ENCODE data around the gene LMX1A.

Gene LMX1A

DNA sequence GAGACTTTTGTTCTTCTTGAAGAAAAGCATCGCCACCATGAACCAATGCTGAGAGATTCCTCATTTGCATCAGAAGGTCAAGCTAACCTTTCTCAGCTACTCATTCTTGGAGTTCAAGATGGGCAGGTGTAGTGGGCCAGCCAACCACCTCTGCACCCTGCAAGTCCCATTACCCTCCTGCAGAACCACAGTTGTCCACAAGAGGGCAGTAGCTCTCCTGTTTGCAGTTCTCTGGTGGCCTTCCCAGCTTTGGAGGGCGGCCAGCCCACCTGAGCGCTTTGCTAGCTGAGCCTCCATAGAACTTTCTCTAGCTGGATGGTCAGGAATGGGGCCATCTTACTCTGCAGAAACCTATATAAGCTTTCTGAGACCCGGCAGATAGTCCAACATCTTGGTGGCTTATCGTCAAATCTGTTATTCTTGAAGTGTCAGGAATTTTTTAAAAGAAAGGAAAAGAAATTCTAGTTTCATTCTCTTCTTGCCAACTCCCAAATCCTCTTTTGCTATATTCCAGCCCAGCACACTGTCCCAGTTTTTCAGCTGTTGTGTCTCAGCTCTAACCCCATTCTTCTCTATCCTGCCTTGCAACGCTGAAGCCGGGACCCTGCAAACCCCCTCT lies 11.0 kb upstream of the LMX1A start:
- peak; percentile 60 for DNase-seq (ENCODE audit: low spot score)

DNA sequence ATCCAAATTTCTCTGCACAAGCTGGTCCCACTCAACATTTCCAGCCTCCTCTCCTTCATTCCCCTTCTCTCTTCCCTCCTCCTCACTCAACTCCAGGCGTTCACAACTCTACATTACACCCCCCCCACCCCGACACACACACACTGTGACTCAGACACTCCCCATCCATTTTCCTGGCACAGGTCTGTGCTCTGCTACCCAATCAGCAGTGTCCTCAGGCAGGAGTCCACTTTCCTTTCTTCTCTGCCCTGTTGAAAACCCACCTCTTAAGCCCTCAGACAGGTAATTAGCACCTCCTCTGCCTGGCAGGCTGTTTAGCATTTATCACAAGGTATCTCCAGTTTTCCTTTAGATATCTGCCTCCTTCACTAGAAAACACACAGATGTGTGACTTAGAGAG lies 8.8 kb upstream of the LMX1A start:
- DNase-seq (ENCODE audit: low spot score): no peak

DNA sequence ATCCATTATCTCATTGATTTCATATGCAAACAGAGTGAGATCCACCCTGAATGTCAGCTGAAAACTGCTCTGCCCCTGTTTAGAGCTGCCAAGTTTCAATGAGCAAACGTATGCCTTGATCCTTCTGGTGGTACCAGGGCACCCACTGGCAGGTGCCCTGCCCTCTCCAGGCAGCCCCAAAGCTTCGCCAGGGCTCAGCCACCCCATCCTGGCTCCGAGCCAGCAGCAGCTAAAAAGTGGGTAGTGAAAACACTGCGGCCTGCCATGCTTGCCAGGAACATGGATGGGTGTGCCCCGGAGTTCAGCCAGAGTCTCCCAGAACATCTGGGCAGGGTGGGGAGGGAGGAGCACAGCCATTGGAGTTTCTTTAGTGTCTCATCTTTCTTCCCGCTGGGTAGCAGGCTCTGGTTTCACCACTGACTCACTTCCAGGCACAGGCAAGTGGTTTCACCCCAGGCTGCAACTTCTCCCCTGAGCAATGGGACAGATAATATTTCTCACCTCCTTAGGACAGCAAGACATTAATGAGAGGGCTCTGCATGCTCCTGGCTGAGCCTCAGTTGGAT lies 8.1 kb upstream of the LMX1A start:
- DNase-seq (ENCODE audit: low spot score): peak; percentile 3

DNA sequence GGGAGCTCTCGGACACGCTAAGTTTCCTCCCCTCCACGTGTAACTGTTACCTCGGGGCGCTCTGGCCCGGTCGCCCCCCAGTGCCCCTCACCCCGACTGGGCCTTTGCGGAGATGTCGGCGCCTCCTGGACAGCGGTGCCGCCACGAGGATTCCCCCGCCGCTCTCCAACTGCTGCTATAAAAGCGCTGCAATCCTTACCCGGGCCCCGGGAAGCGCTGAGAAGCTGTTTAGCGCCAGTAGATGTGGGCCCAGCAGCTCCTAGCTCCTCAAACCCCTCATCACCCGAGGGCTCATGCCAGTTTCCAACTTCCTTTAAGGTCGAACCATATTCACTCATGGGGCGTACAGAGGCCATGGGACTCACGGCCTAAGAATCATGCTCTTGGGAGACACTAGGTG lies 361 bp upstream of the LMX1A start:
- DNase-seq (ENCODE audit: low spot score): no peak

DNA sequence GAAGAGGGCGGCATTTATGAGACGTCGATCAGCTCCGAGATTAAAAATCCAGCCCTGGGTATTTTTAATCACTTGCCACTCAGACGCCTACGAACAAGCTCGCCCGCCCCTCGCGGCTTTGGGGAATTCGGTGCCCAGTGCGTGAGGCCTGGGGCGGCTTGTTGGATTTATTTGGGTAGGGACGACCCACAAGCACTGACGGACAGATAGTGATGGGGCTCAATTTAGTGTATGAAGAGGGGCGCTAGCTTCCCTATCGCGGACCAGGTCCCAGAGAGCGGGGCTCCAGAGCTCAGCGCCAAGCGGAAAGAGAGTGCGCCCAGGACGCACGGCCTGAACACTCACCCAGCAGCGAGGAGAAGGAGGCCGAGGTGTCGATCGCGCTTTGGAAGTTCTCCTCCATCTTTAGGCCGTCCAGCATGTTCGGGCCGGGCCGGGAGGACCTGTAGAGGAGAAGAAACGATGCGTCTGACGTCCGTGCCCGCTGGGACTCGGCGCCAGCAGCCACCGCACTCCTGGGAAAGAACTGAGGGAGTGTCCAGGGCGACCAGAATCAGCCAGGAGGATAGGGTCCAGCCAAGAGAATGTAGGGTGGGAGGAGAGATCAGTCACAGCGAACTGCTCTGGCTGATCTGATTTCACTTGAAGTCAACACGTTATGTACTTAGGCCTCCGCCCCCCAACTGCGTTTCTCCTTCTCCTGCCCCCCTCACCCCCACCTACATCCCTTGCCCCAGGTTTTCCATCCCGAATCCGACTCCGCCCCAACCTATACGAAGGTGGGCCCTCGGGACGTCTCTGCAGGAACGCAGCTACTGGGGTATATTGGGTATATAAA lies 1.2 kb downstream of the LMX1A start:
- DNase-seq (ENCODE audit: low spot score): no peak

DNA sequence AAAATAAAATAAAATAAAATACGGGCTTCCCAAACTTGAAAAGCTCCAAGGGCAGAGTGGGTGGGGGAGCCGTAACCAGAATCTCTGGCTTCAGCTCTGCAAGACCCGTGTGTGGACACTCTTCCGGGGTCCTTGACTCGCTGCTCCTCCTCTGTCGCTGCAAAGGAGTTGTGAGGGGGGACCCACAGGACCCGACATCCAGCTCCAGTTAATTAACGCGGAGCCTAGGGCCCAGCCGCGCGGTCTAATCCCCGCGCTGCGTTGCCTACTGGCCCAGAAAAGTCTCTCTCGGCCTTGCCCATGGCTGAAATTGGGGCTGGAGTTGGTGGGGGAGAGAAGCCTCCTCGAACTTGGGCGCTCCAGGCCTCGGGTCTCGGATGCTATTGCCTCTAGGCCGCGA lies 1.8 kb downstream of the LMX1A start:
- no peak for DNase-seq (ENCODE audit: low spot score)

DNA sequence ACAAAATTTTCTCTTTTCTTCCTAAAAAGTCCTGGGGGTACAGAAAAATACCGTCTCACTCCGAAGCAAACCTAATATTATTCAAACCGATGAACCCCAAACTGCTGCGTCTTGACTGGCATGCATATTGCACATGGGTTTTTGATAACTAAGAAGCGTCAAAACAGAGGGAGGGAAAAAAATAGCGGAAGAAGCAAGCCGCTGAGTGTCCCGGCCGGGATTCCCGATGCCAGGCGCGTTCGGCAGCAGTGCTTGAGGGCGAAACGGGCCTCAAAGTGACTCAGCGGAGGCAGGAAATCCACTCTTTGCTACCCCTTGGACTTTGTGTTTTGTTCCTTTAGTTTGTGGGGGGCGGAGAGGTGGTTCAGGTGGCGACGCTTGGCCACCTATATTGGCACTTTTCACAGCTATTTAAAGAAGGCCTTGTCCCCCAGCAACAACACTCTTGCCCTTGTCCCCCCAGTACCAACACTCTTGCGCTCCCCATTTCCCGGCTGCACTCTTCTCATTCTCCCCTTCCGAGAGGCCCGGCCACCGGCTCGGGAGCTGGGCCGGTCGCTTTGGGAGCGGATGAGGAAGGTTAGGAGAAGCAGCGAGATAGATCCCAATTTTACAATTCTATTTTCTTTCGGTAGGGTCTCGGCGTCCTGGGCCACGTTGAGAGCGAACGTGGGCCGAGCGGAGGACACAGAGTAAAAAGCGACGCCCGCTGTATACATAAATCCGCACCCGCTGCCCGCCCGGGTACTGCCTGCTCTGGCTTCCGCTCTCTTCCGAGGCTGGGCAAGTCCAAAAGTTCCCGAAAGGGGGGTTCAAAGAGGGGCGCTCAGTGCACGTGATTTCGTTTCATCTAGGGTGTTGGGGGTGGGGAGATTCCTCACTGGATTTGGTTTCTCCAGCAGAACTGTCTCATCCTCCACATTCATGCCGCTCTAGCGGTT lies 2.5 kb downstream of the LMX1A start:
- no peak for DNase-seq (ENCODE audit: low spot score)

DNA sequence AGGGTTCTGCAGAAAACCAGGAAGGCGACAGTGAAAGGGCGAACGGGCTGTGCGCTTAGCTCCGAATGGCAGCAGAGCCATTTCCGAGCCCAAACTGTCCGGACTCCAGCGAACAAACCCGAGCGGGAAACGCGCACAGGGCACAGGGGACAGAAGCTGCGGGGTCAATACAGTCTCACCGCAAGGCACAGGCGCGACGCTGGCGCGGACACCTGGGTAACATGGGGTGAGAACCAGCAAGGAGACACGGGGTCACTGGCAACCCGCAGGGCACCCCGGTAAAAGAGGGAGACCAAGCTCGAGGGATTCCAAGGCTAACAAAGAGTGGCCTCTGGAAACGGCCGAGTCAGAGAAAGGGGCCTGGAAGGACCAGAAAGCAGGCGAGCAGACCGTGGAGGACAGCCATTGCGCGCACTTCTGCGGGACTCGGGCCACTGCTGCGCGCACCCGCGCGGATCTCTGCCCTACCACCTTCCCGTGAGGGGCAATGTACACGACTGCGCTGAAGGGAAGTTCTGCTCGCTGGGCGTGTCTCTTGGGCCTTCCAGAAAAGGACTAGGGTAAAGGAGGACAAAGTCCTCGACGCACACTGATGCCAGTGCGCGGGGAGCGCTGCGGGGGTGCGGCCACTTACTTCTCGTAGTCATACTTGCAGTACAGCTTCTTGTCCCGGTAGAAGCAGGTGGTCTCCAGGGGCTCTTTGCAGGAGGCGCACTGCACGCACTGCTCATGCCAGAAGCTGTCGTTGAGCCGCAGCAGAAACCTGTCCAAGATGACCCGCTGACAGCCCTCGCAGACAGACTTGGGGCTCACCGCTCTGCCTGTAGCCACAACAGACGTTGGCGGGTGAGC lies 3.8 kb downstream of the LMX1A start:
- no peak for DNase-seq (ENCODE audit: low spot score)

DNA sequence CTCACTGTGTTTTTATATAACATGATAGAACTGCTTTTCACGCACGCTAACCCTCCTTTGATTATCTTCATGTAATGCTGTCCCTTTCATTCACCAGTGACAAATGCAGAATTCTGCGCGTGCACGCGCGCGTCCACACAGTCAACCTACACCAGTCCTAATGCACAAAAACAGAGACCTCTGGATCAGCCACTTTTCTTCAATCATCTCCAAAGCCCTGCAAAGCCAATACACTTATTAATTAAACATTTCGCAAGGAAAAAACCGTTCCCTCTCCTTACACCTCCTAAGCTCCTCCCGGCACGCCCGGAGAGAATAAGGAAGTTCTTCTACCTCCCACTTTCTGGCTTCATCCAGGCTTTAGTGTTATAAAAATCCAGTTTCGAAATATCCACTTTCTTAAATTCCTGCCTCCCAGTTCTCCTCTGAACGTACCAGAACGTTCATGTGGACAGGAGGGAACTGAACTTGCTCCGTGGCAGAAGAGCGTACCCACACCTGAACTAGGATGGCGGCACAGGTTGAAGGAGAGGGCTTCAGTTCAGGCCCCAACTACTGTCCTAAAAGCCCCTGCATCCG lies 4.6 kb downstream of the LMX1A start:
- no peak for DNase-seq (ENCODE audit: low spot score)

DNA sequence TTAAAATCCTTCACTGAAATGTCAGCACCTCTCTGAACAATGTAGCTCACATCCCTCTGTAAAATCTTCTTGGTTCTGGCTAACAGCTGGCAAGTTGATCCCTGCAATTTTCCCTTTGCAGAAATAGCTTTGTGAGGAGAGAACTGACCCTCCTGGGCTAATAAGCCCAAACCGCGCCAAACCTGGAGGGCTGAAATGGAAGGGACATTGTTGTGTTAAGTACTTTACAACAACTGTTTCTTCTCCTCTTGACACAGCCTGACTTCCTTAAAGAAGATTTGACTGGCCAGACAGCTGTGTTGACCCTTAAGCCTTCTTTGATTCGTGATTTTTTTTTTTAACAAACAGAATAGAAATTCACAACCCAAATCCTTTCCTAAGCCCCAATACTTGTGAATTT lies 5.7 kb downstream of the LMX1A start:
- no peak for DNase-seq (ENCODE audit: low spot score)

DNA sequence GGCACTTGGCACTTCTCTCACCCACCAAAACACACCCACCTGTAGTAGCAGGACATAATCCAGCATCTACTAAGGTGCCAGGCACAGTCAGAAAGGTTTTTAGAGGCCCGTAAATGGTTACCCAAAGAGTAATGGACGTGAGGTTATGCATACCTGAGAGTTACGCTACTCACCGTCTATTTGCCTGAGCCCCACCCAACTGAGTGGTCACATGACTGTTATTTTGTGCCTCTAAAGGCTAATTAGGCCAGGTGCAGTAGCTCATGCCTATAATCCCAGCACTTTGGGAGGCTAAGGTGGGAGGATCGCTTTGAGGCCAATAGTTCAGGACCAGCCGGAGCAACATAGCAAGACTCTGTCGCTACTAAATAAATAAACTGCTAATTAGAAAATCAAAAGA lies 11.0 kb downstream of the LMX1A start:
- DNase-seq (ENCODE audit: low spot score): no peak

DNA sequence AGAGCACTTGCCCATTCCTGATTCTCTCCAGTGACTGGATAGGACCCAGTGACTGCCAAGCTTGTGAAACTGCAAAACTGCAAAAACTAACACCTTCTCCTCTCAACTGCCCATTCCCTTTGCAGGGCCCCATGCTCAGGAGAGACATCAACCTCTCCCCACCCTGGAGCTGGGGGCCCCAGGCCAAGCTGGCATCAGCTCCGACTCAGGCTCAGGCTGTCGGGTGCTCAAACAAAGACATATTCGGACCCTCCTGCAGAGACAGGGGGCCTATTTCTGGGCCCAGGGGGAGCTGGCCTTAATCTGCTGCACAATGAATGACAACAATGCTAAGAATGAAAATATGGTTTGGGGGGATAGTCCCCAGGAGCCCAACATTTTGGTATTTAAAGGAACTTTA lies 11.8 kb downstream of the LMX1A start:
- no peak for DNase-seq (ENCODE audit: low spot score)

DNA sequence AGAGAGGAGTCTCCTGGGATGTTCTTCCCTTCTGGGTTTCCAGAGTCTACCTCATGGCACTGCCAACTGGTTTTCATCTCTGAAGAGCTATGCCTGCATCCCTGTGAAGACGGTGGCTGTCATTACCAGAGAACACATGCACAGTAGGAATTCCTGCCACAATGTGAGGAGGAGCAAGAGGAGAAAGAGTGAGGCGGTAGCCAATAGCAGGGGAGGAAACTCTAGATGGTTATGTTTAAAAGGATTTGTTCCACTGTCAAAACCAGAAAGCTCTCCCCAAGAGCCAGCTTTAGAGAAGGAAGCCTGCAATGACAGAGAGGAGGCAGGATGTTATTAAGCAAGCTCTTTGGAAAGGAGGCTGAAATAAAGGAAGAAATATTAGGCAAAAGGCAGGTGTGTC lies 12.3 kb downstream of the LMX1A start:
- no peak for DNase-seq (ENCODE audit: low spot score)

DNA sequence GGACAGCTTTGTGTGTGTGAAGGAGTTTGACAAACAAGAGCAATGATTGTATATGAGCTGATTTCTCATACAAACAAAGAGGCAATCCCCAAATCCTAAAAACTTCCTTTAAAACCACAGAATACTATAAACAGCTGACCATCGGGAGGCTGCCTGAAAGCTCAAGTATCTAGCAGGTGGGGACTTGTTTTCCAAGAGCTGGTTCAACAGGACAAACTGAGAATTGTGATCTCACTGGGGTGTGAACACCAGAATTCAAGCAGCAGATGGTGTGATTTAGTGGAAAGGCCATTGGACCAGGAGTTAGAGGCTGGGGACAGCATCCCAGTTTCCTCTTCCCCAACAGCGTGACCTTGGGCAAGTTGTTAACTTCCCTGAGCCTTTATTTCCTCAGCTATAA lies 13.9 kb downstream of the LMX1A start:
- DNase-seq (ENCODE audit: low spot score): no peak

DNA sequence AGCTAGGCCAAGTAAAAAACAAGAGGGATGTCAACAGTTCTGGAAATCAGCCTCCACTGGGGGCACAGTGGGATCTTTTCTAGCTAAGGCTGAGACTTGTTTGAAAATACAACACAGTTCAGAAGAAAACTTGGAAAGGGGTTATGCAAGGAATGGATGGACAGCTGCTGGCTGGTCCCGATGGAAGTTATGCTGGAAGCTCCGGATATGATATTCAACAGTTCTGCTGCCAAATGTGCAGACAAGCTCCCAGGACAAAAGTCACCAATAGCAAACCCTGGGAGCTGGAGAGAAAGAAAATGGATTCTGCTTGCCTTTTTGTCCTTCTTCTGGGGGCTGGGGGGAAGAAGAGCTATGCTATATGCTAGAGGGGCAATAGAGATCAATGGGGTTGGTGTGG lies 14.3 kb downstream of the LMX1A start:
- no peak for DNase-seq (ENCODE audit: low spot score)

DNA sequence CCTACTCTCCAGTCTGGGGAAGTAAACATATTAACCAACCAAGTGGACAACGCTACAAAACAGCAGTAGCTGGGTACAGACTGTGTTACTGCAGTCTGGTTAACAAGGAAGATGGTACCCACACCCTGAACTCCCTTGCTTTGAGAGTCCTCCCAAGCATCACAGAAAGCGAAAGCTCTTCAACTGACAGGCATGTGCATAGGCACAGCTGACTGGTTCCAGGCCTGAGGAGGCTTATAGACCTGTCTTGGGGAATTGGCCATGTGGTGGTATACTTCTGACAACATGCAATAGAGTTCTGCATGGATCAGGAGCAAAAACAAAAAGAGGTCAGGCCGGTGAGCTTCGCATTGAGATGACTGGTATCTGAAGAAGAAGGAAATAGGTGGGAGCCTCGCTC lies 17.4 kb downstream of the LMX1A start:
- DNase-seq (ENCODE audit: low spot score): no peak

DNA sequence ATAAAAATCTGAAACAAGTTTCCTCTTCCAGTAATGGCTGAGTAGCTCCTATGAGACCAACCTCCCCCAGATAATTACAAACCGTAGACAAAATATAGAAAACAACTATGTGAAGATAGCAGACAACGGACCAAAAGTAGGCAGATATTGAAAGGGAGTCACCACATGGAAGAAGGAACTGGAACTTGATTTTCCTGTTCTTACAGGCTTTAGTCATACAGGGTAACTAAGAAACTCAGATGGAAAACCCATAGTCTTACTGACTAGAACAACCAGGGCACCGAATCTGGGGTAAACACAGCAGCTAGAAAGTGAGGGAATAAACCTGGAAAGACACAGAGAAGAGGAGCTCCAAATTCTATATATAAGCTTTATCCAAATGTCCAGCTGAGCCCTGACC lies 26.0 kb downstream of the LMX1A start:
- no peak for DNase-seq (ENCODE audit: low spot score)

DNA sequence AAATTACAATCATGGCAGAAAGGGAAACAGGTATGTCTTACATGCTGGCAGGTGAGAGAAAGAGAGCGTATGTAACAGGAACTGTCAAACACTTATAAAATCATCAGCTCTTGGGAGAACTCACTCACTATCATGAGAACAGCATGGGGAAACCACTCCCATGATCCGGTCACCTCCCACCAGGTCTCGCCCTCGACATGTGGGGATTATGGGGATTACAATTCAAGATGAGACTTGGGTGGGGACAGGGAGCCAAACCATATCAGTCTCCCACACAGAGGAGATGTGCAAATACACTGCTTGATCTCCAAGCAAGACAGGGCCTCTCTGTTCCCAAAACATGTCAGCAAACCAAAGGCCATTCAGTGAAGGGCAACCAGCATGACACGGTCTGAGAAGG lies 27.4 kb downstream of the LMX1A start:
- no peak for DNase-seq (ENCODE audit: low spot score)

DNA sequence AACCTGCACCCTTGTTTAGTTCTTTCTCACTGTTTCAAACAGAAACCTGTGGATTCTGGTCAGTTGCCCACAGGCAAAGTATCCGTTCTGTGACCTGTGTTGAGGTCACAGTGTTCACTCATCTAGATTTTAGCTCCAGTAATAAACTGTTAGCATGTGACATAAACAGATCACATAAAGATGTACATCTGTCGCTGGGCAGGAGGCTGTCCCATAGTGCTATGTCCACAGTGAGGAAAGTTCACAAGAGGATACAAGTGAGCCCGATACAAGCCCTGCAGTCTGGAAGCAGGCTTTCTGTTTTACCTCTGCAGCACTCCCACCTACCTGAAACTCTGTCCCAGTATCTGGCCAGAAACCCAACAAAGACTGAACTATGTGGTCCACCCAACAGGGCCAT lies 28.4 kb downstream of the LMX1A start:
- DNase-seq (ENCODE audit: low spot score): no peak

DNA sequence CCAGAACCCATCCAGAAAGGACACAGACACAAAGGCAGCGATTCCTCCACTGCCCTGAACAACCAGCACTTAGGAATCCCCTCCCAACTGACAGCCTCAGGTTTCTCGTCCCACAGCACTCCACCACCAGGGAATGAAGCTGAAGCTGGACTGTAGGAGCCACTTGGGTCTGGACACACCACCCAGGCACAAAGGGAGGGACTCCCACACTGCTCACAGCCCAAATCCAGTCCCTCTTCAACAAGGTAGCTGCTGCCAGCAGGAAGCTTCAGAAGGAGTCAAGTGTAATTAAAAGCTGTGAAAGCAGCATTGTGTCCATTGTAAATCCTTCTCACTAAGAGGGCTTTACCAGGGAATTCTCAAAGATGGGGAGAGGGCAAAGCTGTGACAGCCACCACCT lies 29.0 kb downstream of the LMX1A start:
- DNase-seq (ENCODE audit: low spot score): no peak
